ENCODE results near the gene ASB16.
"Not testable (repeated sequence)": the region's sequence is repeated elsewhere in the genome, so short reads cannot be mapped to it uniquely, and the experiment has no call there.

Gene ASB16

DNA sequence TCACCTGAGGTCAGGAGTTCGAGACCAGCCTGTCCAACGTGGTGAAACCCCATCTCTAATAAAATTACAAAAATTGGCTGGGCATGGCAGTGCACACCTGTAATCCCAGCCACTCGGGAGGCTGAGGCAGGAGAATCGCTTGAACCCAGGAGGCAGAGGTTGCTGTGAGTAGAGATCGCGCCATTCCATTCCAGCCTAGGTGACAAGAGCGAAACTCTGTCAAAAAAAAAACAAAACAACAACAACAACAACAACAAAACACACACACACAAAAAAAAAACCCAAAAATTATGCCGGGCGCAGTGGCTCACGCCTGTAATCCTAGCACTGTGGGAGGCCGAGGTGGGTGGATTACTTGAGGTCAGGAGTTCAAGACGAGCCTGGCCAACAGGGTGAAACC, 39.1 kb upstream of the ASB16 start:
- WGBS, 2 experiments = 84 to 92% methylated on average over 12 of the region's 12 CpGs
- not testable (repeated sequence) for H3K36me3 ChIP-seq (ENCODE audit: control insufficient read depth, insufficient read depth, low read length); H3K27ac ChIP-seq (ENCODE audit: insufficient read depth, low read depth, low read length, poor library complexity, severe bottlenecking); H3K4me3 ChIP-seq (ENCODE audit: insufficient read depth, low read depth, low read length); H3K4me1 ChIP-seq (ENCODE audit: control insufficient read depth, insufficient read depth, low read length); H3K27me3 ChIP-seq (ENCODE audit: control insufficient read depth, insufficient read depth, low read length, poor library complexity, severe bottlenecking); H3K9me3 ChIP-seq (ENCODE audit: control insufficient read depth, low read length)

- Histone ChIP-seq H3K27ac (ENCODE audit: insufficient read depth, low read depth, low read length, poor library complexity, severe bottlenecking) (no peak overlapping the region), H3K4me1 (ENCODE audit: control insufficient read depth, insufficient read depth, low read length) (no peaks in the 10 kb centered on the region), H3K4me3 (ENCODE audit: insufficient read depth, low read depth, low read length) (no peak overlapping the region), H3K36me3 (ENCODE audit: control insufficient read depth, insufficient read depth, low read length) (no peaks in the 10 kb centered on the region), H3K27me3 (ENCODE audit: control insufficient read depth, insufficient read depth, low read length, poor library complexity, severe bottlenecking) (no peaks in the 10 kb centered on the region), H3K9me3 (ENCODE audit: control insufficient read depth, low read length) (no peaks in the 10 kb centered on the region)
These were observed 38.2 kb upstream of the ASB16 start for GRCh38 chr17:44132275-44132821.

DNA sequence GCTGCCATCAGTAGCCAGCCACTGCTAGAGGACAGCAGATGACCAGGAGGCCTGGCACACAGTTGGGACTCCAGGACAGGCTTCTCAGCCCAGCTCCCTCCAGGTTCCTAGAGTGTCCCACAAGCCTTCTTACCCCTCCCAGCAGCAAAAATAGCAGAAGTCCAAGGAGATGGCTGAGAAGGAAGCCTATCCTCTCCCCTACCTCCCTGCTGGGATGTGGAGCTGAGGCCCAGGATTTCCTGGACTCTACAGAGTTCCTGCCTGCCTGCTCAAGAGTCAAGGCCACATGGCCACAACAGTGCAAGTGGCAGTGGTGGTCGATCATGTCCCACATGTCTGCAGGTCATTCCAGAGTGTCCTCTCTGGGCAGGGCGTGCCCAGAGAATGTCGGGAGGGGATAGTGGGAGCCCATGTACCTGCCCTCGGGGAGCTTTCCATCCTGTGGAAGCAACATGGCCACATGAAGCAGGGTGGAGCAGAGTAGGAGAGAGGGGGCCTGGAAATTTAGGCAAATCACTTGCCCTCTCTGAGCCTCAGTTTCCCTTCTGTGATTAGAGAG, 36.5 kb upstream of the ASB16 start:
- Histone ChIP-seq H3K36me3 (ENCODE audit: control insufficient read depth, insufficient read depth, low read length) (no peaks in the 10 kb centered on the region), H3K4me1 (ENCODE audit: control insufficient read depth, insufficient read depth, low read length) (no peaks in the 10 kb centered on the region), H3K27me3 (ENCODE audit: control insufficient read depth, insufficient read depth, low read length, poor library complexity, severe bottlenecking) (no peaks in the 10 kb centered on the region), H3K27ac (ENCODE audit: insufficient read depth, low read depth, low read length, poor library complexity, severe bottlenecking) (no peak overlapping the region), H3K4me3 (ENCODE audit: insufficient read depth, low read depth, low read length) (no peak overlapping the region), H3K9me3 (ENCODE audit: control insufficient read depth, low read length) (no peaks in the 10 kb centered on the region)
- 90 to 95% methylated on average over 4 of the region's 4 CpGs for WGBS, 2 experiments

GRCh38 chr17:44134752-44135568, 35.5 kb upstream of the ASB16 start:
- Histone ChIP-seq H3K4me3 (ENCODE audit: insufficient read depth, low read depth, low read length) (no peak overlapping the region), H3K36me3 (ENCODE audit: control insufficient read depth, insufficient read depth, low read length) (no peaks in the 10 kb centered on the region), H3K27me3 (ENCODE audit: control insufficient read depth, insufficient read depth, low read length, poor library complexity, severe bottlenecking) (no peaks in the 10 kb centered on the region), H3K27ac (ENCODE audit: insufficient read depth, low read depth, low read length, poor library complexity, severe bottlenecking) (no peak overlapping the region), H3K9me3 (ENCODE audit: control insufficient read depth, low read length) (no peaks in the 10 kb centered on the region), H3K4me1 (ENCODE audit: control insufficient read depth, insufficient read depth, low read length) (no peaks in the 10 kb centered on the region)
- WGBS, 2 experiments = 89 to 91% methylated on average over 9 of the region's 9 CpGs

DNA sequence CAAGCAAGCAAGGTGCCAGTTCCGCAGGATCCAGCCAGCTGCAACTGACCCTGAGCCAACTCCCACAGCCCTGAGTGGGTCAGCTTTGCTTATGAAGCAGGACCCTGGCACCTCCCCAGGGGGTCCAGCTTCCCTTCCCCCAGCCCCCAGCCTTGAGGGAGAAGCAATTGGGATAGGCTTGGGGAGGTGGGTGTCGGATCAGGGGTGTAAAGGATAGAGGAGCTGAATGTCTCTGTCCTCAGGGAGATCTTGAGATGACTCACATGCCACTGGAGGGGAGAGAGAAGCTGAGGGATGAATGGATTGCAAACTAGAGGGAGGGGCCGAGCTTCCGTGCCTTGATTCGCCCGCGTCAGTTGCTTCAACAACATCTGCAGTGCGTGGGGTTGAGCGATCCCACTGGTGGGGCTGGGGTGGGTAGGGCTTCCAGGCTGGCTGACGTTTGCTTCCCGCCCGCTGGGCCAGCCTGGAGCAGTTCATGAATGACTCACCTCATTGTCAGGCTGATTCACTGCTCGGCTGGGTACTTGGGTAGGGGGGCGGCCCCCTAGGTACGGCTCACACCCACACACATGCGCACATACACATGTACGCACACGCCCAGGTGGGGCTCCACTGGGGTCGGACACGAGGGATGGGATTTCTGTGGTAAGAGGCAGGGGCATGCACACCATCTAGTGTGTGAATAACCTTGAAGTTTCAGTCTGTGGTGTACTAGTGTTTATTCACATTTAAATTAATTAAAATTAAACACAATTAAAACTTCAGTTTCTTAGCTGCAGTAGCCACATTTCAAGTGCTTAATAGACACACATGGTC, 32.4 kb upstream of the ASB16 start:
- H3K4me3 ChIP-seq (ENCODE audit: insufficient read depth, low read depth, low read length) = peak overlapping the region; percentile 11
- H3K27ac ChIP-seq (ENCODE audit: insufficient read depth, low read depth, low read length, poor library complexity, severe bottlenecking) = no peak overlapping the region
- H3K4me1 ChIP-seq (ENCODE audit: control insufficient read depth, insufficient read depth, low read length) = peaks cover 5% of the 10 kb centered on the region
- no peaks in the 10 kb centered on the region for H3K36me3 ChIP-seq (ENCODE audit: control insufficient read depth, insufficient read depth, low read length)
- WGBS, 2 experiments = 8 to 12% methylated on average over 20 of the region's 20 CpGs
- H3K27me3 ChIP-seq (ENCODE audit: control insufficient read depth, insufficient read depth, low read length, poor library complexity, severe bottlenecking) = no peaks in the 10 kb centered on the region
- no peaks in the 10 kb centered on the region for H3K9me3 ChIP-seq (ENCODE audit: control insufficient read depth, low read length)

DNA sequence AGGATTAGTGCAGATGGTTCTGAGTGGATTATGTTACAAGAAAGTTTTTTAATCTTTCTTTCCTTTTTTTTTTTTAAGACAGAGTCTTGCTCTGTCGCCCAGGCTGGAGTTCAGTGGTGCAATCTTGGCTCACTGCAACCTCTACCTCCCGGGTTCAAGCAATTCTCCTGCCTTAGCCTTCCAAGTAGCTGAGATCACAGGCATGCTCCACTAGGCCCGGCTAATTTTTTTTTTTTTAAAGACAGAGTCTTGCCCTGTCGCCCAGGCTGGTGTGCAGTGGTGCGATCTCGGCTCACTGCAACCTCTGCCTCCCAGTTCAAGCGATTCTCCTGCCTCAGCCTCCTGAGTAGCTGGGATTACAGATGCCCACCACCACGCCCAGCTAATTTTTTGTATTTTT, 26.6 kb upstream of the ASB16 start:
- not testable (repeated sequence) for H3K4me1 ChIP-seq (ENCODE audit: control insufficient read depth, insufficient read depth, low read length); H3K9me3 ChIP-seq (ENCODE audit: control insufficient read depth, low read length); H3K27me3 ChIP-seq (ENCODE audit: control insufficient read depth, insufficient read depth, low read length, poor library complexity, severe bottlenecking); H3K4me3 ChIP-seq (ENCODE audit: insufficient read depth, low read depth, low read length); H3K27ac ChIP-seq (ENCODE audit: insufficient read depth, low read depth, low read length, poor library complexity, severe bottlenecking)
- 88 to 94% methylated on average over 8 of the region's 8 CpGs for WGBS, 2 experiments
- peaks cover 11% of the 10 kb centered on the region for H3K36me3 ChIP-seq (ENCODE audit: control insufficient read depth, insufficient read depth, low read length)

- Histone ChIP-seq H3K4me3 (ENCODE audit: insufficient read depth, low read depth, low read length) (no peak overlapping the region), H3K9me3 (ENCODE audit: control insufficient read depth, low read length) (no peaks in the 10 kb centered on the region), H3K4me1 (ENCODE audit: control insufficient read depth, insufficient read depth, low read length) (peaks cover 5% of the 10 kb centered on the region), H3K27ac (ENCODE audit: insufficient read depth, low read depth, low read length, poor library complexity, severe bottlenecking) (no peak overlapping the region), H3K36me3 (ENCODE audit: control insufficient read depth, insufficient read depth, low read length) (peaks cover 15% of the 10 kb centered on the region), H3K27me3 (ENCODE audit: control insufficient read depth, insufficient read depth, low read length, poor library complexity, severe bottlenecking) (no peaks in the 10 kb centered on the region)
- 97 to 98% methylated on average over 6 of the region's 7 CpGs for WGBS, 2 experiments
These were observed 25.4 kb upstream of the ASB16 start for GRCh38 chr17:44144966-44145739.

GRCh38 chr17:44146375-44147346, 23.8 kb upstream of the ASB16 start:
- no peaks in the 10 kb centered on the region for H3K27me3 ChIP-seq (ENCODE audit: control insufficient read depth, insufficient read depth, low read length, poor library complexity, severe bottlenecking)
- H3K4me3 ChIP-seq (ENCODE audit: insufficient read depth, low read depth, low read length) = no peak overlapping the region
- 81 to 89% methylated on average over 2 of the region's 2 CpGs for WGBS, 2 experiments
- H3K4me1 ChIP-seq (ENCODE audit: control insufficient read depth, insufficient read depth, low read length) = peaks cover 5% of the 10 kb centered on the region
- peaks cover 15% of the 10 kb centered on the region for H3K36me3 ChIP-seq (ENCODE audit: control insufficient read depth, insufficient read depth, low read length)
- no peaks in the 10 kb centered on the region for H3K9me3 ChIP-seq (ENCODE audit: control insufficient read depth, low read length)
- no peak overlapping the region for H3K27ac ChIP-seq (ENCODE audit: insufficient read depth, low read depth, low read length, poor library complexity, severe bottlenecking)

DNA sequence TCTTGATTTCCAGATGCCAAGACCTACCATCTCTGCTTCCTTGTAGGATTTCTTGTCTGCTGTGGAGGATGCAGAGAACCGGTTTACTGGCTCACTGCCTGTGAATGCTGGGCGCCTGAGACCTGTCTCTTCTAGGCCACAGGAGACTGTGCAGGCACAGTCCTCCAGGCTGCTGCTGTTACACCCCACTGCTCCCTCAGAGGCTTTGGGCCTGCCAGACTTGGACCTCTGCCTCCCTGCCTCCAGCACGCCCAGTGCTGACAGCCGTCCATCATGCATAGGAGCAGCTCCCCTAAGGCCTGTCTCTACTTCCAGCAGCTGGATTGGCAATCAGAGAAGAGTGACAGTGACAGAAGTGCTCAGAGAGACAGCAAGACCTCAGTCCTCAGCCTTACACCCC, 22.7 kb upstream of the ASB16 start:
- Histone ChIP-seq H3K27ac (ENCODE audit: insufficient read depth, low read depth, low read length, poor library complexity, severe bottlenecking) (no peak overlapping the region), H3K4me3 (ENCODE audit: insufficient read depth, low read depth, low read length) (no peak overlapping the region), H3K9me3 (ENCODE audit: control insufficient read depth, low read length) (no peaks in the 10 kb centered on the region), H3K4me1 (ENCODE audit: control insufficient read depth, insufficient read depth, low read length) (peaks cover 2% of the 10 kb centered on the region), H3K27me3 (ENCODE audit: control insufficient read depth, insufficient read depth, low read length, poor library complexity, severe bottlenecking) (no peaks in the 10 kb centered on the region), H3K36me3 (ENCODE audit: control insufficient read depth, insufficient read depth, low read length) (peaks cover 15% of the 10 kb centered on the region)
- WGBS, 2 experiments = 95 to 96% methylated on average over 4 of the region's 4 CpGs
